ENCODE results near the gene AKAP7. TPM values are rescaled to one million over a fixed set of nuclear protein-coding genes. Genes with fewer than 3 reads are reported as not detected.

The AKAP7 gene
- polyA plus RNA-seq, 1 of the 3 experiments (the other 2 are of a cell fraction): 0.58 TPM

- no peak for TF ChIP-seq SMC3 (IDR thresholded peaks at IDR 0.05; ENCODE audit: low read depth, low read length)
- no peak for TF ChIP-seq RFX5 (IDR thresholded peaks at IDR 0.05; ENCODE audit: low read length)
- TF ChIP-seq GATA2 (CRISPR knock-in tag; IDR thresholded peaks at IDR 0.05): no peak
- no peak for TF ChIP-seq FOXJ3 (CRISPR knock-in tag; IDR thresholded peaks at IDR 0.05)
- no peak for TF ChIP-seq FOXM1 (IDR thresholded peaks at IDR 0.05; ENCODE audit: low read depth)
- TF ChIP-seq TAF1 (IDR thresholded peaks at IDR 0.05; ENCODE audit: borderline replicate concordance, low read depth, low read length): no peak
- TF ChIP-seq JUND (IDR thresholded peaks at IDR 0.05): no peak
- no peak for TF ChIP-seq PBX3 (IDR thresholded peaks at IDR 0.05)
- TF ChIP-seq REST (IDR thresholded peaks at IDR 0.05; ENCODE audit: low read depth, low read length): no peak
- no peak for TF ChIP-seq MEF2A (IDR thresholded peaks at IDR 0.05; ENCODE audit: borderline replicate concordance, low read depth)
- no peak for TF ChIP-seq YY1 (IDR thresholded peaks at IDR 0.05; ENCODE audit: low read depth)
- H3K27ac ChIP-seq (ENCODE audit: low read depth in 2 of 2, low read length in 1 of 2): no peak overlapping the region
- no peak overlapping the region for H3K4me2 ChIP-seq
- no peaks in the 10 kb centered on the region for H3K9me2 ChIP-seq
- H3K27me3 ChIP-seq (ENCODE audit: insufficient read depth): no peaks in the 10 kb centered on the region; the same call in 1 of the 2 replicates
- H3F3A ChIP-seq (replicated peaks; ENCODE audit: insufficient read depth): no peaks in the 10 kb centered on the region
- no peak for DNase-seq
- no peaks in the 10 kb centered on the region for H3K9me3 ChIP-seq
- POLR2A ChIA-PET: no interaction called here
- CTCF ChIA-PET: no interaction called here
- H3K4me3 ChIP-seq (ENCODE audit: low read depth in 2 of 2, low read length in 1 of 2): no peak overlapping the region
- no peaks in the 10 kb centered on the region for H3K79me2 ChIP-seq (ENCODE audit: insufficient read depth)
- no peak overlapping the region for H3K9ac ChIP-seq
- no peaks in the 10 kb centered on the region for H3K4me1 ChIP-seq (ENCODE audit: control insufficient read depth in 1 of 2, insufficient read depth in 2 of 2, low read depth in 1 of 2, low read length in 1 of 2)
- WGBS (ENCODE audit: low lambda C conversion rate): 24% methylated on average over 6 of the region's 6 CpGs
- H3K36me3 ChIP-seq (replicated peaks in 1 of 2; ENCODE audit: control insufficient read depth in 1 of 2, insufficient read depth in 2 of 2, low read length in 1 of 2): no peaks in the 10 kb centered on the region
- no peaks in the 10 kb centered on the region for H4K20me1 ChIP-seq (ENCODE audit: insufficient read depth)
- no peak overlapping the region for H2AFZ ChIP-seq (ENCODE audit: low read depth)
Observed at GRCh38 chr6:131303338-131303930, 168.2 kb downstream of the AKAP7 start.

- Histone ChIP-seq H3K4me1 (ENCODE audit: control insufficient read depth in 1 of 2, insufficient read depth in 2 of 2, low read depth in 1 of 2, low read length in 1 of 2) (no peaks in the 10 kb centered on the region), H3K9me2 (no peaks in the 10 kb centered on the region), H3K9me3 (peaks cover 11% of the 10 kb centered on the region; the same call in 1 of the 2 replicates), H3K36me3 (replicated peaks in 1 of 2; ENCODE audit: control insufficient read depth in 1 of 2, insufficient read depth in 2 of 2, low read length in 1 of 2) (no peaks in the 10 kb centered on the region), H3F3A (replicated peaks; ENCODE audit: insufficient read depth) (no peaks in the 10 kb centered on the region), H3K4me2 (no peak overlapping the region), H4K20me1 (ENCODE audit: insufficient read depth) (no peaks in the 10 kb centered on the region), H3K27me3 (ENCODE audit: insufficient read depth) (no peaks in the 10 kb centered on the region; the same call in 1 of the 2 replicates), H3K27ac (ENCODE audit: low read depth in 2 of 2, low read length in 1 of 2) (no peak overlapping the region), H2AFZ (ENCODE audit: low read depth) (no peak overlapping the region), H3K9ac (no peak overlapping the region), H3K79me2 (ENCODE audit: insufficient read depth) (no peaks in the 10 kb centered on the region), H3K4me3 (ENCODE audit: low read depth in 2 of 2, low read length in 1 of 2) (no peak overlapping the region)
- ChIA-PET POLR2A (no interaction called here), CTCF (no interaction called here)
- 16% methylated on average over 6 of the region's 6 CpGs for WGBS (ENCODE audit: low lambda C conversion rate)
- TF ChIP-seq USF1 (IDR thresholded peaks at IDR 0.05; ENCODE audit: borderline replicate concordance, low read depth): no peak
- TF ChIP-seq FOSL2 (IDR thresholded peaks at IDR 0.05; ENCODE audit: borderline replicate concordance, low read depth): no peak
- no peak for TF ChIP-seq ELF1 (IDR thresholded peaks at IDR 0.05)
- TF ChIP-seq FOXM1 (IDR thresholded peaks at IDR 0.05; ENCODE audit: low read depth): no peak
- no peak for TF ChIP-seq POLR2AphosphoS5 (IDR thresholded peaks at IDR 0.05; ENCODE audit: low read depth, low read length)
- no peak for DNase-seq
Observed at GRCh38 chr6:131305037-131305850, 170.0 kb downstream of the AKAP7 start.
